ENCODE results near the gene CAP2. TPM values are rescaled to one million over a fixed set of nuclear protein-coding genes. Genes with fewer than 3 reads are reported as not detected.
A peak's percentile ranks its signal among the peaks of the same experiment; 100 is the strongest.
"Not testable (repeated sequence)": the region's sequence is repeated elsewhere in the genome, so short reads cannot be mapped to it uniquely, and the experiment has no call there.

Gene CAP2
- total RNA-seq, 4 donors from 2014 or later = 208 to 439 (median 295) TPM

DNA sequence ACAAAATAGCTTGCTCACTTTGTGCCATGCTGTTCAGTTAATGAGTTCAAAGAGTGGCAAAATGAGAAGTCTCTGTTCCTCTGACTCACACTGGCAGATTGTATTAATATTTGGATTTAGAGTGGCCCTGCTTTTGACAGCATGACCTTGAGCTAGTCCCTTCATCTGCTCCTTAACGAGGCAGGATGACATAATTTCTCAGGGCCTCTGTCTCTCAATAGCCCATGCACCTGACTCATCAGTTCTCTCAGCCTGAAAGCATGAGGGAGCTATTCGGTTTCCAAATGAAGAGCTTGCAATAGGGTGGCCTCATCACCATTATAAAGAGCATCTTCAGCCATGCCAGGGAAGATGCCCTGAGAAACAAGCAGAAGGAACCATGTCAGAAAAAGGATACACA lies 38.2 kb downstream of the CAP2 start:
- Histone ChIP-seq H3K4me1 (peaks cover 42 to 48% of the 10 kb centered on the region in 2 donors), H3K36me3 (peaks cover 0 to 24% of the 10 kb centered on the region in 2 donors), H3K9me3 (no peaks in the 10 kb centered on the region), H3K27ac (peak overlapping the region; percentile 96 to 98 (median 96)), H3K27me3 (no peaks in the 10 kb centered on the region), H3K4me3 (no peak overlapping the region)
- DNase-seq (peak; percentile 66 to 80), ATAC-seq (peak; percentile 78 to 84)
- TF ChIP-seq CTCF (IDR thresholded peaks at IDR 0.05 in 4 of 5, conservative IDR thresholded peaks at IDR 0.05 in 1 of 5) (no peak), POLR2A (IDR thresholded peaks at IDR 0.05) (peak in 1 of 2 donors; percentile 43)
- in situ Hi-C loops (cut with MboI; ENCODE audit: low sequenced_read_pairs in 4 of 4) (no loop called here), intact Hi-C loops (cut with DNase I; ENCODE audit: low total_unique reads) (no loop called here)

GRCh38 chr6:17432356-17432755 lies 39.0 kb downstream of the CAP2 start:
- in situ Hi-C loops (cut with MboI; ENCODE audit: low sequenced_read_pairs in 4 of 4) (no loop called here), intact Hi-C loops (cut with DNase I; ENCODE audit: low total_unique reads) (no loop called here)
- no peaks in the 10 kb centered on the region for H3K9me3 ChIP-seq
- H3K36me3 ChIP-seq = peaks cover 0 to 22% of the 10 kb centered on the region in 2 donors
- TF ChIP-seq POLR2A (IDR thresholded peaks at IDR 0.05) (no peak), CTCF (IDR thresholded peaks at IDR 0.05 in 4 of 5, conservative IDR thresholded peaks at IDR 0.05 in 1 of 5) (no peak)
- H3K4me1 ChIP-seq = peaks cover 40 to 48% of the 10 kb centered on the region in 2 donors
- no peak overlapping the region for H3K4me3 ChIP-seq
- ATAC-seq (no peak), DNase-seq (no peak)
- peak overlapping the region; percentile 96 to 98 (median 96) for H3K27ac ChIP-seq
- no peaks in the 10 kb centered on the region for H3K27me3 ChIP-seq

- intact Hi-C loops (cut with DNase I; ENCODE audit: low total_unique reads) (no loop called here), in situ Hi-C loops (cut with MboI; ENCODE audit: low sequenced_read_pairs in 4 of 4) (no loop called here)
- ATAC-seq (peak; percentile 62 to 66), DNase-seq (peak in 1 of 2 donors; percentile 46)
- H3K36me3 ChIP-seq = peaks cover 0 to 25% of the 10 kb centered on the region in 2 donors
- H3K4me3 ChIP-seq = no peak overlapping the region
- H3K27me3 ChIP-seq = no peaks in the 10 kb centered on the region
- H3K27ac ChIP-seq = peak overlapping the region; percentile 71 to 84 (median 79)
- no peaks in the 10 kb centered on the region for H3K9me3 ChIP-seq
- peaks cover 12 to 14% of the 10 kb centered on the region in 2 donors for H3K4me1 ChIP-seq
- TF ChIP-seq POLR2A (IDR thresholded peaks at IDR 0.05) (no peak), CTCF (IDR thresholded peaks at IDR 0.05 in 4 of 5, conservative IDR thresholded peaks at IDR 0.05 in 1 of 5) (no peak)
Observed at GRCh38 chr6:17439243-17439993, 46.0 kb downstream of the CAP2 start.

GRCh38 chr6:17440811-17441210 lies 47.4 kb downstream of the CAP2 start:
- Histone ChIP-seq H3K36me3 (peaks cover 0 to 25% of the 10 kb centered on the region in 2 donors), H3K4me1 (peaks cover 12 to 18% of the 10 kb centered on the region in 2 donors), H3K27ac (peak overlapping the region in 2 of 4 donors; percentile 41 to 80)
- intact Hi-C loops (cut with DNase I; ENCODE audit: low total_unique reads); in situ Hi-C loops (cut with MboI; ENCODE audit: low sequenced_read_pairs in 4 of 4); H3K9me3 ChIP-seq; DNase-seq; ATAC-seq; H3K4me3 ChIP-seq; H3K27me3 ChIP-seq: not testable (repeated sequence)

DNA sequence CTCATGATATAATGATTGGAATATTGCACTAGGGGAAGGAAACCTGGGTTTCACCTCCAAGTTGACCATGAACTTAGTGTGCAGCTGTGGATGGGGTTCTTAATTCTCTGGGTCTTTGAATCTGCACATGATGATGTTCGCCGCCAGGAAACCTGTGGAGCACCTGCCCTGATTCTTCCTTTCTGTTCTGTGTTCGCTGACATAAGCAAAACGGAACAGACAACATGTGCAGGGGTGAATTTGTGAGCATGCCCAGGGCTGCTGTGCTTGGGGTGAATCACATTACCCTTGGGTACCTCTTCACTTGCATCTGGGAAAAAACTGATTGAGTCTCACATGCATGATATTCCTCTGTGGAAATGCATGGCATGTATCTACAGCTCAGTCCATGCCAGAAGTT lies 48.8 kb downstream of the CAP2 start:
- peak overlapping the region in 3 of 4 donors; percentile 1 to 80 (median 41) for H3K27ac ChIP-seq
- H3K9me3 ChIP-seq = no peaks in the 10 kb centered on the region
- intact Hi-C loops (cut with DNase I; ENCODE audit: low total_unique reads) = no loop called here
- peaks cover 0 to 15% of the 10 kb centered on the region in 2 donors for H3K36me3 ChIP-seq
- H3K27me3 ChIP-seq = no peaks in the 10 kb centered on the region
- TF ChIP-seq CTCF (IDR thresholded peaks at IDR 0.05 in 4 of 5, conservative IDR thresholded peaks at IDR 0.05 in 1 of 5) (no peak), POLR2A (IDR thresholded peaks at IDR 0.05) (no peak)
- H3K4me1 ChIP-seq = peaks cover 12 to 18% of the 10 kb centered on the region in 2 donors
- H3K4me3 ChIP-seq = no peak overlapping the region
- no peak for DNase-seq
- in situ Hi-C loops (cut with MboI; ENCODE audit: low sequenced_read_pairs in 4 of 4) = no loop called here
- ATAC-seq = no peak

All from gastrocnemius medialis (tissue), 4 donors.